AG20443 (cell line): ENCODE data around the gene AATK.
"Not testable (repeated sequence)": the region's sequence is repeated elsewhere in the genome, so short reads cannot be mapped to it uniquely, and the experiment has no call there.

Experiments
- DNase-seq: peaks from one replicate; pipeline ENCODE4 v3.0.0; 2012; ENCODE audit warnings: low spot score, mixed read lengths

The AATK gene

DNA sequence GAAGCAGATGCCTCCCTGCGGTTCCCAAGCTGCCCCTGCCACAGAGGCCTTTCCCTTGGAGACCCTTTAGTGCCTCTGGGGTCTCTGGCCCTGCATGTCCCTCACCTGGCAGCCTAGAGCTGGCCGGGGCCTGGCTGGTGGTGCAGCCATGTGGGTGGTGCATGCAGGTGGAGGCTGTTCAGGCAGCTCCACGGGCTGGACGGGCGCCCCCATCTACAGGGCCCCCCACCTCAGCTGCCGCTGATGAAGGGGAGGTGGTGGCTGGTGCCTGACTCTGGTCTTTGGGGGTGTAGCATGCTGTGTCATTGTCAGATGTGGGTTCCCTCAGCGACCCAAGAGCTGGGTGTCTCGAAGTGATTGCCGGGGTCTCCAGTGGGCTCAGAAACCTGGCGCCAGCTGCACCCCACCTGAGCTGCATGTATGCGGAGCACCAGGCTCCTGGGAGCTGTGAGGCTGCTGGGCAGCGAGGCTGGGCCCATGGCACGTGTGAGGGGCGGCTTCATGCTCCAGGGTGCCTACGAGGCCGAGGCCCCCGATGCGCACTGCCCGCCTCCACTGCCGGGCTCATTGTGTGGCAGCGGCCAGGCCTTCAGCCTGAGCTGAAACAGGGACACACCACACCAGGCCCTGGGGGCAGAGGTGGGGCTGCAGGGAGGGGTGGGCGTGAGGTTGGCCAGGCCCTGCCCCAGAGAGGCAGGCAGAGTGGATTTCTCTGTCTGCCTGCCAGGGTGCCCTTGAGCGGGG, 74.1 kb downstream of the AATK start:
- DNase-seq, result no peak

DNA sequence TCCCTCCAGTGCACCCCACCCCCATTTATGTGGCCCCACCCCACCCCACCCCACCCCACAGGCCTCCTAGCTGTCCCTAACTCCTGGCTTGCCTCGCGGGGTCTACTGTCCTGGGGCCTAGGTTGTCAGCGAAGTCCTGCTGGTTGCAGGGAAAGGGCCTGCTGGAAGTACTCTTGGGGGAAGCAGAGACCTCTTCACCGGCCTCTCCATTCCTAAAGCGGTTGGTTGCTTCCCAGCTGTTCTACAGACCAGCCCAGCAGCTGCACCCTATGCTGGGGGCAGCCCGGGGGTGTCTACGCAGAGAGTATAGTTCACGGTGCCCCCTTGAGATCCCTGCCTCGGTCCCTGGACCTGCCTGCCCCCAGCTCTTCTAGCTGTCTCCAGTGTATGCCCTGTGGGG, 74.9 kb downstream of the AATK start:
- no peak for DNase-seq

DNA sequence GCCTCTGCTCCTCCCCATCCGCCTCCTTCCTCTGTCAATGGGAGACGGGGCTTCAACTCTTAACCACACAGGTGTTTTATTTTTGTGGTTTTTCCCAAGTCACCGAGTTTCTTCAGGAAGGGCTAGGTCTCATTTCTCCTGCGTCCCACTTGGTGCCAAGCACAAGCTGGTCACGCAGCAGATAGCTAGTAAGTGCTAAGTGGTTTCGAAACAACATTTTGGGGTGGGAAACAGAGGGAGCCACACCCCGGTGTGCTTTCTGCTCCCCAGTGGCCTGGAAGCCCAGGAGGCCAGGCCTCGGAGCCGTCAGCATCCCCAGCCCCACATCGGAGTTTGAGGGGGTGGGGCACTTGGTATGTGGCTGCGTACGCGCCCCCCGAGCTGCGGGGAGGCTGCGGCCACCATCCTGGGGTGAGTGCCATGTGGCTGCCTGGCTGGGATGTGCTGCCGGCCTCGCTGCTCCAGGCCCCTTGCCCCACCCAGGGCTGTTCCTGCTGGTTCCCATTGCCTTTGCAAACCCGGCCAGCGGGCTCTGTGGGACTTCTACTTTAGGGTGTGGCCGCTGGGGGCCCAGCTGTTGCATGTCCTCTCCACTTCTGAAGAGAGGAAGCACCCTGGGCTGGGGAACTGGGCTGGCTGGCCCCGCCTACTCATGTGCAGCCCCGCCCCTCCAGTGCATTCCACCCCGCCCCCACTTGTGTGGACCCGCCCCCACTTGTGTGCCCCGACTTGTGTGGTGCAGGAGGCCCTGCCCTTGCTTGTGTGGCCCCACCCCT, 75.5 kb downstream of the AATK start:
- DNase-seq, result peak; percentile 64

DNA sequence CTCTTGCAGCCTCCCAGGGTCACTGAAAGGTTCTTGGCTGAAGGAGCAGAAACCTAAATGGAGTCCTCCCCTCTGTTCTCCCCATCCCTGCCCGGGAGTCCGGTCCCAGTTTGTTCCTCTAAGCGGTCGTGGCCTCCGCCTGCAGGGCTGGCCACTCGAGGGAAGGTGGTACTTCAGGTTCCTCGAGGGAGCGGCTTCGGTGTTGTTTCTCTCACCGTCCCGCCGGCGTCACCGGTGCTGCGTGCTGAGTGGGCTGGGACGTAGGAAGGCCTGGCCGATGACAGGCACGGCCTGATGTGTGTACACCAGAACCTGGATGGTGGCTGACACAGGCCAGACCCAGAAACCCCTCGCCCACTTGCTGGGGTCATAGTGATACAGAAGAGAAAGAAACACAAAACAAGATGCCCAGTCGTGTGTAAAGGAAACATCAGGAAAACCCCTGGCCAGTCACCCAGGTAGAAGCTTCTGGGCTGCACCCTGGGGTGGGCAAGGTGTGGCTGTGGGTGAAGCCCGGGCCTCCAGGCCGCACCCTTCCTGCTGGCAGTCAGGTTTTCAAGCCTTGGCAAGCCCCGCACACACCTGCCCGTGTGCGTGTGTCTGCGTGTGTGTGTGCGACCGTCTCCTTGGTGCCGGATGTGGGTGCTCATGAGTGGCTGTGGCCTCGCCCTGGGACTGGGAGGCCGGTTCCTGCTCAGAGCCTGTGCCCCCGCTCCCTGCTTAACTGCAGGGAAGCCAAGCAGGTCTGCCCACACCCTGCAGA, 79.1 kb downstream of the AATK start:
- DNase-seq, result no peak

DNA sequence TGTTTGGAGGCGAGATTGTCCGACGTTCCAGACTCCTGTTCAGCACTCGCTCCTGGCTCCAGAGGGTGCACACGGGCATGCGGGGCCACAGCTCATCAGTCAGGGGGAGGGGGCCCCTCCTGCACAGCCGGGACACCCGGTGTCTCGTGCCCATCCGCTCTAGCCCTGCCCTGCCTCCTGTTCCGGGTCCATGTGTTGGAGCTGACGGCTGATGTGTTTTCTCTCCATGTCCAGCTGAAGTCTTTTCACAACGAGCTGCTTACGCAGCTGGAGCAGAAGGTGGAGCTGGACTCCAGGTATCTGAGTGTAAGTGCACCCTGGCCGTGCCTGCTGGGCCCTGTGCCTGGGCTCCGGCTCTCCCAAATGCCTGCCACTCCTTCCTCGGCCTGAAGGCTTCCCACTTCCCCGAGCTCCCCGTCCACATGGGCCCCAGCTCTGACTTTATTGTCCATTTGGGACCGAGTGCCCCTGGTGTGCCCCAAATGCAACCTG, 80.6 kb downstream of the AATK start:
- DNase-seq, result no peak

DNA sequence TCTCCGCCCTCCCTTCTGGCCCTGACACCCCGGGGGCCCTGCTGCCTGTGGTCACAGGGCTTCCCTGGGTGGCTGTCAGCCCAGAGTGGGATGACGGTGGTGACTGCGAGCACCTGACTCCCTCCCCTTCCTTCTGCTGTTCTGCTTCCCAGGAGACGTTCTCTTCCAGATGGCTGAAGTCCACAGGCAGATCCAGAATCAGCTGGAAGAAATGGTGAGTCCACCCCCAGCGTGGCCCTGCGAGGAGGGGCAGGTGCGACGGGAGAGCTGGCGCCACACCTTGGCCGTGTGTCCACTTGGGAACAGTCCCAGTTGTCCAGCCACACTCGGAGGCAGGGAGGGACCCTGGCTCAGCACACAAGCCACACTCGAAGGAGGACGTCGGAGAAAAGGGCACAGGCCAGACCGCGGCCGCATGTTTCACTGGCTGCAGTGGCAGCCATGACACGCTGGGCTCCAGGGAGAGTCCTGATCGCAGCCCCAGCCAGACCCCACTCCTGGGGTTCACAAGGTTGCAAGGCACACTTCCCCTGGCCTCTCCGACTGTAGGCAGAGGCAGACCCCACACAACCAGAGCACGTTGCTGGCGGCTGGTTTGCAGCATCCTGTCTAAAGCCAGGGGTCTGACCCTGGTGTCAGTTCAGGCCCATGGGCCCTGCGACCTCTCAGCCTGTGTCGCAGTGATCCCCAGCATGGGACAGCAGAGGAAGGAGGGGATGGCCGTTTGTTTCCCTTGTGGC, 81.2 kb downstream of the AATK start:
- DNase-seq, result no peak

DNA sequence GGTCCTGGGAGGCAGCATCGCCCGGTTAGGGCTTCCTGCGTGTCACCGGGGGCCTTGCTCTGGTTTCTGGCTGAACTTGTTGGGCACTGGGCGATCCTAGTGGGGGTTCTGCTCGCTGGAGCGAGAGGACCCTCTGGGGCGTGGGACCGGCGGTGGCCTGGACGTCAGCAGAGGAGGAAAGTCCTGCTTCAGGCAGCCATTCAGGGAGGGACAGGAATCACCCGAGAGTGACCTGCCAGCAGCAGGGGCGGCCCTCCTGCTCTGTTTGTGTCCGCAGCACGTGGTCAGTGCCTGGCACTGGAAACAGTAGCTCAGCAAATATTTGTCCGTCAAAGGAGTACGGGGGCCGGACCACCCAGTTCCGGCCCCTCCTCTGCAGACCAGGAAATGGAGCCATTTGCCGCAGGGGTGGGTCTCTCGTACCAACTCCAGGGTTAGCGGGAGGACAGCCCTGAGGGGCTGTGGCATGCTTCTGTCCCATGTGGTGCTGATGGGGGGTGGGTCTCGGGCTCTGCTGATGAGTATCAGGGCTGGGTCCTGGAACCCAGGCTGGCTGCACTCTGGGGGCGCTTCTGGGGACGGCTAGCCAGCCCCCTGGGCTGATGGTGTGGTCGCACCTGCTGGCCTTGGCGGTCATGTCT, 82.8 kb downstream of the AATK start:
- DNase-seq, result no peak

DNA sequence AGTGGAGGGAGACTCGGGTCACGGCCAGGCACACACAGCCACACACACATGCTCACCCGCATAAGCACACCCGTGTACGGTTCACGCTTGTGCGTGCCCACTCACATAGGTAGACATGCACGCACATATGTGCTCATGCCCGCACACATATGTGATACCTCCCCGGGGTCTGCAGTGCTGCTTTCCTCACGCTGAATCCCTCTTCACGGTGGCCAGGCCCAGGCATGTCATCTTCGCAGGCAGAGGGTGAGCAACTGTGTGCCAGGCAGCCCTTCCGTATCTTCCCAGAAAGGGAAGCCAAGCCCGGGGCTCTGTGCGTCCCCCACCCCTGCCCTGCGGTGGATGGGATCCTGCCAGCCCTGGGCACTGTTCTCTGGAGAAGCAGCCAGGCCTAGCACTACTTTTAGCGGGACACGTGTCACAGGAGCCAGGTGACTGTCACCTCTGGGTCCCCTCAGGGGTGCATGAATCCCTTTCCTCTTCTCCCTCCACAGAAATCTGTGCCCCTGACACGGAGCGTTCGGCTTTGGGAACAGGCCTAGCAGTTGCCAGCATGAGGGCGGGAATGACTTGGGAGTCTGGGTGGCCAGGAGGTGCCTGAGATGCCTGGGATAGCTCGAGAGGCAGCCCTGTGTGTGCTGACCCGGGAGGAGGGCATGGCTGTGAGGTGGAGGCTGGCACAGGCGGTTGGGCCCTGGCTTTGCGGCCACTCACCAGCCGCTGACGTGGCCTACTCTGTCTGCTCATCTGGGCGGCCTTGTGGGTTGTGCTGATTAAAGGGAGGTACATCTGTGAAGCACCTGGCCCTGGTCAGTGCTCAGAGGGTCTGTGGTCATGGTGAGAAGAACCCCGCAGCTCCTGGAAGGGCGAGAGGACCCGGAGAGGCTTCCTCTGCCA, 83.6 kb downstream of the AATK start:
- no peak for DNase-seq

DNA sequence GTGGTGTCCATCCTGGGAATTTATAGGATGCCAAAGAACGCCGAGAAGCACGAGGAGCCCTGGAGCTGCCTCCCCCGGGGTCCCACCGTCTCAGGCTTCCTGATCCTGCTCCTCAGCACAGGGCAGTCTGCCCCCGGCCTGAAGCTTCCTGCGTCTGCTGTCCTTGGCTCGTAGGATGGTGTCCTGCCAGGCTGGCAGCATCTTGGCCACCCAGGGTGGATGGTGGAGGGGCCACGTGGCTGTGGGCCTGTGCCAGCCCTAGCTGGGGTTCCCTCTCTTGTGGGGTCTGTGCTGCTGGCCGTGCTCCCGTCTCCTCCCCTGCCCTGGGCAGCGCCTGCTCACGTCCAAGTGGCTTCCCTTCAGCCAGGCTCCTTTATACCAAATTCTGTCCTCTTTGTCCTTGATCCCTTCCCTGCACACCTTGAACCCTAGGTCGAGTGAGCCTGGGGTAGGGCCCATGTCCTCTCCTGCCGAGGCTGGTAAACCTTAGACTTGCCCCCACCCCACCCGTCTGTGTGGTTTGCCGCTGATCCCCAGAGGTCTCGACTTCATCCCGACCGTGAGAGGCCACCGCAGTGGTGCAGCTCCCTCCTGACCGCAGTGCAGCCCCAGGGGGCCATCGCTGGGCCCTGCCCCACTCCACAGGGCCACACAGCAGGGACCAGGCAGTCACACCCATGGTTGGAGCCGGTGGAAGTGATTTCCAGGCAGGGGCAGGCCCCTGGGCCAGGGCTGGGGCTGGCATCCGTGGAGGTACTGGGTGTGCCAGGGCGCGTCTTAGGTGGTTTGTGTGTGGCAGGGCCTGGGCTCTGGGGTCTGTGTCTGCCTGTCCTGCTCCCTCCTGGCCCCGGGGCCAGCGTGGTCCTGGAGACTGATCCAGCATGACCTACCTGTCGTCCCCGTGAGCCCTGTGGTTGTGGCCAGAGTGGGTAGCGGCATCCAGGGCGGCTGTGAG, 84.5 kb downstream of the AATK start:
- no peak for DNase-seq

DNA sequence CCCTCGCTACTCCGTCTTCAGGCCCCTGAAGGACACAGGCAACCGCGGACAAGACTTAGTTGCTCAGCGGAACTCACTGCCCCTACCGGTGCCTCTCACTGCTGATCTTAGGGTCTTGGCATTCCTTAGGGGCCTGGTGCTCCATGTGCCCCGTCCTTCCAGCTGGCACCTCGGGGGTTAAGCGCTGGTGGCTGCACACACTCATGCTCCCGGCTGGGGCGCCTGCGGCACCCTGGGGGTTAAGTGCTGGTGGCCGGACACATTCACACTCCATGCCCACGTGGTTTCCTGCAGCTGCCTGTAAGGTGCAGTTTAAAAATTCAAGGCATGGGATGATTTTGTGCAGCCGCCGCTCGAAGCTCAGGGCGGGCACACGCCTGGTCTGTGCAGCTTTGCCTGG, 86.0 kb downstream of the AATK start:
- no peak for DNase-seq

DNA sequence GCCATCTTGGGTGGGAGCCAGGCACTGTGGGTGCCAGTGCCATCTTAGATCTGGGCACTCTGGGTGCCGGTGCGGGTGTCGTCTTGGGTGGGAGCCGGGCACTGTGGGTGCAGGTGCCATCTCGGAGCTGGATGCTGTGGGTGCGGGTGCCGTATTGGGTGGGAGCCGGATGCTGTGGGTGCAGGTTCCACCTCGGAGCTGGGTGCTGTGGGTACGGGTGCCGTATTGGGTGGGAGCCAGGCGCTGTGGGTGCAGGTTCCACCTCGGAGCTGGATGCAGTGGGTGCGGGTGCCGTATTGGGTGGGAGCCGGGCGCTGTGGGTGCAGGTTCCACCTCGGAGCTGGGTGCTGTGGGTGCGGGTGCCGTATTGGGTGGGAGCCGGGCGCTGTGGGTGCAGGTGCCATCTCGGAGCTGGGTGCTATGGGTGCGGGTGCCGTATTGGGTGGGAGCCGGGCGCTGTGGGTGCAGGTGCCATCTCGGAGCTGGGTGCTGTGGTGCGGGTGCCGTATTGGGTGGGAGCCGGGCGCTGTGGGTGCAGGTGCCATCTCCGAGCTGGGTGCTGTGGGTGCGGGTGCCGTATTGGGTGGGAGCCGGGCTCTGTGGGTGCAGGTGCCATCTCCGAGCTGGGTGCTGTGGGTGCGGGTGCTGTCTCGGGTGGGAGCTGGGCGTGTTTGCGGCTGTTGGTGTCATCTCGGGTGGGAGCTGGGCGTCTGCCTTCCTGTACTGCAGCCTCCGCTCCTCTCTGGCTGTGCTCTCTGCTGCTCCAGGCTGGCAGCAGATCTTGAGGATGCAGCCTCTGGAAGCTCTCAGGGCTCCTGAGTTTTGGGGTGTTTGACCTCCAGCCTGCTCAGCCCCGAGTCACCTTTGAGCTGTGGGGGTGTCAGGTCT, 87.8 kb downstream of the AATK start:
- DNase-seq, result not testable (repeated sequence)

DNA sequence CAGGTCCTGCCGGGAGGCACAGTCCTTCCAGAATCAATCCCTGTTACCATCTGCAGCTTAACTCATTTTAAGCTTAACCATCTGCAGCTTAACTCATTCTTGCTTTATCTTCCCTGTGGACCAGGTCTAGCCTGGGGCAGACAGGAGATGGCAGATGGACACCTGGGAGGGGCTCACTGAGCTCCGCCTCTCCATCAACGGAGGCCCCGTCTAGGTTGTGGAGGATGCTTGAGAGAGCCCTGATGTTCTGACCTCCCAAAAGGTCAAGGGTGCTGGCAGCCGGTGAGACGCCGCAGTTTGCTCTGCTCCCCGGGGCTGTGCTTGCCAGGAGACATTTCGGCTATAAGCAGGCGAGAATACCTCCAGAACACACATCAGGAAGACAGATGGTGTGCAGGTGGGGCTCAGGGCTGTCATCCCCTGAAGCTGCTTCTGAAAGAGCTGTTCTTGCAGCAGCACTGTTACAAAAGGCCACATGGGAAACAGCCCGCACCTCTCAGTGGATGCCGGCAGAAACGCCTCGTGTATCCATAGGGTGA, 89.8 kb downstream of the AATK start:
- no peak for DNase-seq

DNA sequence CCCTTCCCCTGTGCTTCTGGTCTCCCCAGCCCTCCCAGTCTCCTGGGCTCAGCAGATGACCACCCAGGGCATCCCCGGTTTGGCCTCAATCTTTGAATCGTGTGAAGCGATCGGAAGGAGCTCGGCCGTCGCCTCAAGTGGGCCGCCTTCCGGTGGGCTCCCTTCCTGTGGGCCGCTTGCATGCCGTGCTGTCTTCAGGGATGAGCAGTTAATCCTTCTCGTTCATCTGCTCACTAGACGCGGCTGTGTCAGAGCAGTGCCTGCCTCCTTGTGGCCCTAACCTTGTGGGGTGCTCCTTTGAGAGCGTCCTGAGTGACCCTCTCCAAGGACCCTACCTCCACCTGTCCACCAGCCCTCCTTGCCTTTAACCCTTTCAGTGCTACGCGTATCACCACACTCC, 90.7 kb downstream of the AATK start:
- DNase-seq, result no peak

DNA sequence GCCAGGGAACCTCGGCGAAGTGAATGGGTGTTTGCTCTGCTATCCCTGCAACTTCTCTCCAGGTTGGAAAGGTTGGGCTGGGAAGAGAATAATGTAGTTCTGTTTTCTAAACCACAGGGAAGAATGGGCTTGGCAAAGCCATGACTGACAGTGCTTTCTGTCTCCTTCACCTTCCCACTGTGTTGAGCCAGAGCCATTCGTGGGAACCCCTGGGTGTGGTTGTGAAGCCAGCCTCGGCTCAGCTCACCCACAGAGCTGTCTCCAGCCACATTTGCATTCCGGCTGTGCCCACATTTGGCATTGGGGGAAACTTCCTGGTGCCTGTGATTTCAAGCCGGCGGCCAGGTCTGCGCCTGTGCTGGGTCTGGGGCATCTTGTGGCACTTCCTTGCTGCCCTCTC, 91.1 kb downstream of the AATK start:
- peak; percentile 65 for DNase-seq

DNA sequence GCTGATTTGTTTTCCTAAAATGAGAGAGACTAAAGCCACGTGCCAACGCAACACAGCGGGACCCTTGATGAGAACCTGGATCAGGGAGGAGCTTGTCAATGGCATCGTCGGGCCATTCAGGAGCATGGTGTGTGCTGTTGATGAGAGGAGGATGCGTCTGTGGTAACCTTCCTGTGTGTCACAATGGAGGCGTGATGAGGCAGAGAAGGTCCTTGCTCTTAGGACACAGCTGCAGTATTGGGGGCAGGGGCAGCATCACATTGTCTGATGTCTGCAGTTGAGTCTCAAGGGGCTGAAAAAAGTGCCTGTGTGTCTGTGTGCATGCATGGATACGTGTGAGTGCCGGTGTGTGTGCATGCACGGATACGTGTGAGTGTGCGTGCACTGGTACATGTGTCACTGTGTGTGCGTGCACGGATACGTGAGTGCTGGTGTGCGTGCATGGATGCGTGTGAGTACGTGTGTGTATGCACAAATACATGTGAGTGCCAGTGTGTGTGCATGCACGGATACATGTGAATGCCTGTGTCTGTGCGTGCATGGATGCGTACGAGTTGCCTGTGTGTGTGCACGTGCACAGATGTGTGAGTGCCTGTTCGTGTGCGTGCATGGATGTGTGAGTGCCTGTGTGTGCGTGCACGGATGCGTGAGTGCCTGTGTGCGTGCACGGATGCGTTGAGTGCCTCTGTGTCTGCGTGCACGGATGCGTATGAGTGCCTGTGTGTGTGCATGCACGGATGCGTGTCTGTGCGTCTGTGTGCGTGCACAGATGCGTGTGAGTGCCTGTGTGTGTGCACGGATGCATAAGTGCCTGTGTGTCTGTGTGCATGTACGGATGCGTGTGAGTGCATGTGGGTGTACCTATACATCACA, 91.8 kb downstream of the AATK start:
- no peak for DNase-seq

DNA sequence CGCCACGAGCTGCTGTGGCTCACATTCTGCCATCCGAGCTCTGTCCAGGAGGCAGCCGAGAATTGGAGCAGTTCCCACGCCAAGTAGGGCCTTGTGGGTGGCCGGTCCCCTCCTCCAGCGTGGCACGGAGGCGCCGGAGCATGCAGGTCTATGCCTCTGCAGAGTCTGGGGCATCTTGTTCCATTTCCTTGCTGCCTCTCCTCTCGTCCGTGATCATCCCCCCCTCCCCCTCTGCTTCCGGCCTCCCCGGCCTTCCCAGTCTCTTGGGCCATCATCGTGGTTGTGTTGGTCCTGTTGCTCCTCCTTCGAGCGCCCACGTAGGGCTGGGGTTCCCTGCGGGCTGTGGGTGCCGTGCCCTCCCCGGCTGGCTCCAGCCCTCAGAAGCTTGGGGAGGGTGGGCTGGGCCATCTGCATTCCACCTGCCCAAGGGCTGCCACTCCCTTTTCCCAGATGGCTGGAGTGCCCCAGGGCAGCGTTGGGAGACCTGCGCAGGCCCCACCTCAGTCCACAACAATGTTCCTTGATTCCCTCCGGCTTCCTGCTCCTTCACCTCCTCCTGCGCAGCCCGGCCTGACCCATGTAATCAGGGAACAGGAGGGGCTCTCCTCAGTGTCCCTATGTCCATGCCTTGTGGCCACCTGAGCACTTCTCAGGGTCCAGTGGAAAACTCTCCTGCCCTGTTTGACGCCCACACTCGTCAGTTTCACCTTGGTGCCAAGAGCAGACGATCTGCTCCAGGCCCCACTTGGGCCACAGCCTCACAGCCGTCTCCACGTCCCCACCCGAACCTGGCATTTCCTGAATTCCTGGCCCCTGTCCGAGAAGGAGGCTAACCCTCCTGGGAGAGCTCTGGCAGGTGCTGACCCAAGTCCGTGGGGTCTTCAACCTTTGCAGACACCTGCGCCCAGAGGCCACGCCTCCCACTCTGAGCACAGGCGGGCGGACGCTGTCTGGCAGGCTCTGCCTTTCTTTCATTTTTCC, 94.0 kb downstream of the AATK start:
- DNase-seq, result no peak
